Lower lobe of right lung (tissue), 2 donors: ENCODE measurements around the gene APCDD1. TPM values are rescaled to one million over a fixed set of nuclear protein-coding genes. Genes with fewer than 3 reads are reported as not detected.
A peak's percentile ranks its signal among the peaks of the same experiment; 100 is the strongest.

Experiments used
- ATAC-seq, 2 donors: fragments of 200-7000 bp; cut with Tn5 transposase; one replicate each; pipeline ENCODE4 v1.9.1; 2020 to 2022; ENCODE audit warnings: mild to moderate bottlenecking in 2 of 2, moderate library complexity in 2 of 2
- DNase-seq: peaks from one replicate; pipeline ENCODE4 v3.0.0-alpha.2; 2020
- H3K27ac ChIP-seq: fragments of 200-600 bp; one replicate; pipeline ENCODE4 v1.8.0; 2022
- H3K27me3 ChIP-seq: fragments of 200-600 bp; one replicate; pipeline ENCODE4 v1.8.0; 2022; ENCODE audit warnings: low read depth
- H3K36me3 ChIP-seq: fragments of 200-600 bp; one replicate; pipeline ENCODE4 v1.8.0; 2022; ENCODE audit warnings: mild to moderate bottlenecking
- H3K4me1 ChIP-seq: fragments of 200-600 bp; one replicate; pipeline ENCODE4 v1.8.0; 2022
- H3K4me3 ChIP-seq: fragments of 200-600 bp; one replicate; pipeline ENCODE4 v1.8.0; 2022; ENCODE audit warnings: mild to moderate bottlenecking
- H3K9me3 ChIP-seq: fragments of 200-600 bp; one replicate; pipeline ENCODE4 v1.8.0; 2022
- CTCF ChIP-seq: fragments of 200-600 bp; IDR thresholded peaks from one replicate; pipeline ENCODE4 v1.8.0; 2022; ENCODE audit warnings: antibody characterized with exemption, mild to moderate bottlenecking
- intact Hi-C: fragments of 100-400 bp; cut with DNase I; formaldehyde crosslinking; loops from one replicate; pipeline ENCODE4 v1.11.0; 2022
- long read RNA-seq: library from polyadenylated mRNA; unstranded; transcript quantifications from one replicate; pipeline ENCODE4 v2.0.0, GENCODE V29; 2021
- total RNA-seq: library from RNA; stranded (reverse); fragmentation: NEBNext Ultra II Directional; extraction: Animal tissue kit (Norgen Biotek cat#: 25700); gene quantifications from one replicate; pipeline ENCODE4 v1.2.1, GENCODE V29; 2021
- donor health status: DM: no; HTN: yes; CAD: no; lungs with severe emphysema.

APCDD1 gene
- total RNA-seq = 33.4 TPM
- long read RNA-seq, transcript APCDD1-201 (5 exons, 3,809 nt) = major isoform, 46 of 85 reads
- long read RNA-seq, partial matches to known transcripts = 33 of 85 reads
- long read RNA-seq, other reads (novel, unspliced or antisense) = 4 of 85 reads

DNA sequence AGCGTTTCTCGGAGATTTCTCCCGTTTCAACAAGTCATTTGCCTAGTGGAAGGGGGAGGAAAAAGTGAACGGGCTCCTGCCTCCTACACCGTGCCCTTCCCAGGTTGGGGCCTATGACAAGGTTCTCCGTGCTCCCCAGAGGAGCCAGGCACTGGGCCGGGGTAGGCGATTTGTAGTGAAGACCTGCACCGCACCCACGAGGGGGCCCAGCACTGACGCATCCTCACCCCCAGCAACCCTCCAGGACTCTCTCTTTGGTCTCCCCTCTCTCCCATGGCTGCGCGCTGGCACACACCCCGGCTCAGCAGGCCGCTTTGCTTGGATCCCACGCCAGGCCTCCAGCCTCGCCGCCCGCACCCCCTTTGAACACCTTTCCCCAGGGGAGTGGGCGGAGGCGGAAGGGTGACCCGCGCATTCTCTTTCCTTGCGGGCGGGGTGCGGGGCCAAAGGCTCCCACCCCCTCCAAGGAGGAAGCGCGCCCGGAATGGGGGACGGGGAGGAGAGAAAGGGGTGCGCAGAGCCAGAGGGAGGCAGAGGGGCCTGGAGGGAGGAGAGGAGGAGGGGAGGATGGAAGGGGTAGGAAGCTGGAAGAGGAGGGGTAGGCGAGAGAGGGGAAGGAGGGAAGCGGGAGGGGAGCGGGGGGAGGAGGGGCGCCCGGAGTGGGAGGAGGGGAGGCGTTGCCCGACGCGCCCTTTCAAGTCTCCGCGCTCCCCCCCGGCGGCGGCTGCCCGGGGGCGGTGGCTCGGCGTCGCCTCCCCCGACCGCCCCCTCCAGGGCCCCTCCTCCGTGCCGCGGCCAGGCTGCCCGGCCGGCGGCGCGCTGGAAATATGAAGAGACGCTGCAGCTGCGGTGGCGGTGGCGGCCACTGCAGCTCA is at the start of gene APCDD1:
APCDD1 (plus strand) TSS at position 830 of the 875 bp plus-strand sequence. CDS start 347 bp downstream, outside the sequence.
- DNase-seq = peak; percentile 80
- no peak for TF ChIP-seq CTCF
- peaks cover 4% of the 10 kb centered on the region for H3K27me3 ChIP-seq

DNA sequence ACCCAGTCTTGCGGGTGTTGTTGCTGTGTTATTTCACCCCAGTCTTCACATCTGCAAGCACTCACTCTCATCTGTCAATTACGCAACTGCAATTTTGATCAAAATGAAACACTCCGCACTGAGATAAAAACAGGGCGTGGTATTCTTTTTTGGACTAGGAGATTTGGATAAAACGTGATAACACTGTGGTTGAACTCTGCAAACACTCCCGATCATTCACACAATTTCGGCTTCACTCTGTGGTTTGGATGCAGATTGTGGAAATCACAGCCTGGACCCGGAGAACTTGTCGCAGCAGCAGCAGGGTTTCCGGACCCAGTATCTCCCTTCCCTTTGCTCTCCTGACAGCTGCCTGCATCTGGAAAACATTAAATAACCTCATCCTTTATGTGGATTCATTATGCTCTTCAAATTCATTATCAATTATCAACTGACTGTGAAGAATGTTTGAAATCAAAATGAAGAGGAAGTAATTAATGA is 49.4 kb upstream of the APCDD1 start:
- DNase-seq (no peak), ATAC-seq (peak; percentile 41 to 50)
- TF ChIP-seq CTCF = no peak
- Histone ChIP-seq H3K36me3 (no peaks in the 10 kb centered on the region), H3K27me3 (no peaks in the 10 kb centered on the region), H3K4me3 (no peak overlapping the region), H3K9me3 (no peaks in the 10 kb centered on the region), H3K4me1 (peaks cover 38% of the 10 kb centered on the region), H3K27ac (no peak overlapping the region)
- intact Hi-C loops = no loop called here

More for the DNA sequence above, at the start of gene APCDD1:
- no peaks in the 10 kb centered on the region for H3K9me3 ChIP-seq
- H3K36me3 ChIP-seq = no peaks in the 10 kb centered on the region
- peaks cover 15% of the 10 kb centered on the region for H3K4me1 ChIP-seq
- intact Hi-C loops = no loop called here
- ATAC-seq = peak; percentile 86 to 92
- peak within 1 kb of the TSS; percentile 75 for H3K4me3 ChIP-seq
- H3K27ac ChIP-seq = peak within 1 kb of the TSS; percentile 88

DNA sequence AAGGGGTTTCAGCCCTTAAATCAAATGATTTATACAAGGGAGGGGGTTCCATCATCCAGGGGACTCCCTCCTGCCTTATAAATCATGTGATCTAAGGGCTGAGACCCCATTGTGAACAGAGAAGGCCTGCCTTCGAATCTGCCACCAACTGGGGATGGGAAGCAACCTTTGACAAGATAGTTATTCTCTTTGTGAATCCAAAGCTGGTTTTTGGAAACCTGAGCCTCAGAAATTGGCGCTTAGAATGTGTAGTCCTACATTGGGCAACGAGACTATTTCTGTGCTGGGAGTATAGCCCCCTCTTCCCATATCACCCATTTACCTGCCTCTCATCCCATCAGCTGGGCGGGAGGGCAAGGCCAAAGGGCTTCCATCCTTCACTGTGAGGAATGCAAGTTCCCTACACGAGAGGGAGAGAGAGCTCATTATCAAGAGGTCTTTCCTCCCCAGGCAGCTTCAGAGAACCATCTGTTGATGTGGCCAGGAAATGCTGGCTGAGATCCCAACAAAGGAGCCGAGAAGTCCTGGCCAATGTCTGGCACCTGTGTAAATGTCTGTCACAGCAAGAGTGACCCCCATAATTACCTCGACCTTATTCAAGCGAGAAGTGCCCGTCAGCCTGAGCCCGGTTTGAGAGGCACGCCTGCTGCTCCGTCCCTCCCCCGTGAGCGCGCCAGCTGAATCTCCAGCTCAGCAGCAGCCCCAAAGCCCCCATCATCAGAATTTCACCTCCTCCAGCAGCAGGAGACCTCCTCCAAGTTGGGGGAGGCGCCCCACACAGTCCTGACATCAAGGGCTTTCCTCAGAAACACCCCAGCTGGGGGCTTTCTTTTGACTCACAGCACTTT is 48.4 kb upstream of the APCDD1 start:
- no peak for ATAC-seq
- H3K9me3 ChIP-seq = no peaks in the 10 kb centered on the region

DNA sequence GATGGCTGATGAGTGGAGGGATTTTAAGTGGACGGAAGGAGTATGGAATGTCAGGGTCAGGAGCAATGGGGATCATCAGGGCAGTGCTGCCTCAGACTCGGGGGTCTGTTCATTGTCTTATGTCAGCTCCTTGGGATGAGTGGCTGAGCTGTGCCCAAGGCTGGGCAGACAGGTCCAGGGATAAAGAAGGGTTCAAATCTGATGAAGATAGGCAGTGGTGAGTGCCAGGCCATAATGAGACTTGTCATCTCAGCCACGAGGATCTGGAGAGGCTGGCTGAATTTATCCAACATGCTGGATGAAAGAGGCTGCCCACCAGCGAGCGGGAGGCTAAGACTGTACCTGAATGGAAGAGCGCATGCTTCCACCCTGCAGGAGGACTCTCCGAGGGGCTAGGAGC is 46.3 kb upstream of the APCDD1 start:
- DNase-seq = no peak
- no peak for ATAC-seq
- intact Hi-C loops = no loop called here
- Histone ChIP-seq H3K9me3 (no peaks in the 10 kb centered on the region), H3K27me3 (no peaks in the 10 kb centered on the region), H3K27ac (no peak overlapping the region), H3K36me3 (no peaks in the 10 kb centered on the region), H3K4me3 (no peak overlapping the region), H3K4me1 (peaks cover 19% of the 10 kb centered on the region)
- TF ChIP-seq CTCF = no peak

More for the DNA sequence above, 48.4 kb upstream of the APCDD1 start:
- no peak overlapping the region for H3K27ac ChIP-seq
- TF ChIP-seq CTCF = no peak
- H3K4me3 ChIP-seq = no peak overlapping the region
- DNase-seq = no peak
- peaks cover 28% of the 10 kb centered on the region for H3K4me1 ChIP-seq
- no peaks in the 10 kb centered on the region for H3K36me3 ChIP-seq
- intact Hi-C loops = no loop called here
- H3K27me3 ChIP-seq = no peaks in the 10 kb centered on the region

DNA sequence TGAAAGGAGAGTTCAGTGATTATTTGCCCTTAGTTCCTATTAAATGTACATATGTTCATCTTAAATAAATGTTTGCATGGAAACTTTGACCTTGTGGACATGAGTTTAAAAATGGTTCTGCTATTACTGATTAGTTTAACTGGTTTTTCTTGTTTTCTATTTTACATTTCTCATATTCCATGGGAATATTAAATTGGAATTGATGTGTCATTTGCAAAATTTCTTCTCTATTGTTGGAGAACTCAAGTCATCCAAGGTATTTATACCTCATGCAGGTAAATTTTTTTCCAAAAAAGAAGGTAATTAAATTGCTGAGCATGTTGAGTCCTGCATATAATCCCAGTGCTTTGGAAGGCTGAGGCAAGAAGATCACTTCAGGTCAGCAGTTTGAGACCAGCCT is 45.4 kb upstream of the APCDD1 start:
- H3K27me3 ChIP-seq = no peaks in the 10 kb centered on the region
- DNase-seq (no peak), ATAC-seq (no peak)
- intact Hi-C loops = no loop called here
- H3K9me3 ChIP-seq = no peaks in the 10 kb centered on the region
- no peaks in the 10 kb centered on the region for H3K36me3 ChIP-seq
- H3K4me1 ChIP-seq = peaks cover 10% of the 10 kb centered on the region
- H3K4me3 ChIP-seq = no peak overlapping the region
- no peak for TF ChIP-seq CTCF
- H3K27ac ChIP-seq = no peak overlapping the region
